Measurements from ENCODE around the gene DHX15.

DHX15 gene

GRCh38 chr4:24482871-24483270 is 101.5 kb downstream of the DHX15 start:
- DNase-seq (ENCODE audit: low read depth) = no peak

- DNase-seq (ENCODE audit: low read depth) = no peak
These were observed 106.4 kb downstream of the DHX15 start for GRCh38 chr4:24477919-24478318.
